Measurements from ENCODE around the gene SCNN1B. TPM values are rescaled to one million over a fixed set of nuclear protein-coding genes. Genes with fewer than 3 reads are reported as not detected.

The SCNN1B gene
- total and polyA plus RNA-seq, 8 donors, result 0.47 to 2.3 (median 1.0) TPM

DNA sequence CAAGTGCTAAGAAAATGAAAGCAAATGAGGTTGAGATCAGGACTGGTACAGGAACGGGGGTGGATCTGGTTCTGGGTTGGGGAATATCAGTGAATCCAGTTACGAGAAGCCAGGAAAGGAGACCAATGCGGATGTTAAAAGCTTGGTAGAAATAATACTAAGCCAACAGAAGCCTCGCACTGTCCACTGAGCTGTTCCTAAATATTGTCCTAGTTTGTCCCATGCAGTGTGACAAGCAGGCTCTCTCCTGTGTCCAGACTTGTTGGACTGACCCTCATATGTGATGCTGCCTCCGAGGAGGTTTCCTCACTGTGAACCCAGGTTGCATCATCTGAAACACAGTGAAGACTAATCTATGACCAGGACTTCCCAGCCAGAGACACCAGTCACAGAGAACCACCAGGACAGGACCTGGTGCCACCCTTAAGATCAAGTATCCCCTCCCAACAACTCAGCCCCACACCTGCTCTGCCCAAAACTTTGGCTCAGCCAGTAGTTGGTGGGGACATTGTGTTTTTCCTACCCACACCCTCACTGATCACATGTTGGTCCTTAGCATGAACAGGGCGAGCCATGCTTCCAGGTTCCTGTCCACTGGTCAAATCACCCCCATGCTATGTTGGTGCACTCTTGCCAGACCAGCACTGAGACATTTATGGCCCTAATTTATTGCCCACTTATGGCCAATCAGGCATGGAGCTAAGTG, 32.7 kb upstream of the SCNN1B start:
- H3K4me1 ChIP-seq, result no peaks in the 10 kb centered on the region
- TF ChIP-seq, protein P1, sequence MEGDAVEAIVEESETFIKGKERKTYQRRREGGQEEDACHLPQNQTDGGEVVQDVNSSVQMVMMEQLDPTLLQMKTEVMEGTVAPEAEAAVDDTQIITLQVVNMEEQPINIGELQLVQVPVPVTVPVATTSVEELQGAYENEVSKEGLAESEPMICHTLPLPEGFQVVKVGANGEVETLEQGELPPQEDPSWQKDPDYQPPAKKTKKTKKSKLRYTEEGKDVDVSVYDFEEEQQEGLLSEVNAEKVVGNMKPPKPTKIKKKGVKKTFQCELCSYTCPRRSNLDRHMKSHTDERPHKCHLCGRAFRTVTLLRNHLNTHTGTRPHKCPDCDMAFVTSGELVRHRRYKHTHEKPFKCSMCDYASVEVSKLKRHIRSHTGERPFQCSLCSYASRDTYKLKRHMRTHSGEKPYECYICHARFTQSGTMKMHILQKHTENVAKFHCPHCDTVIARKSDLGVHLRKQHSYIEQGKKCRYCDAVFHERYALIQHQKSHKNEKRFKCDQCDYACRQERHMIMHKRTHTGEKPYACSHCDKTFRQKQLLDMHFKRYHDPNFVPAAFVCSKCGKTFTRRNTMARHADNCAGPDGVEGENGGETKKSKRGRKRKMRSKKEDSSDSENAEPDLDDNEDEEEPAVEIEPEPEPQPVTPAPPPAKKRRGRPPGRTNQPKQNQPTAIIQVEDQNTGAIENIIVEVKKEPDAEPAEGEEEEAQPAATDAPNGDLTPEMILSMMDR (IDR thresholded peaks at IDR 0.05), result no peak
- no peaks in the 10 kb centered on the region for H3K9me3 ChIP-seq
- ATAC-seq (no peak), DNase-seq (no peak), FAIRE-seq (no peak)
- no peak overlapping the region for H3K27ac ChIP-seq
- no peaks in the 10 kb centered on the region for H3K27me3 ChIP-seq
- H3K36me3 ChIP-seq, result no peaks in the 10 kb centered on the region
- no peak overlapping the region for H3K4me3 ChIP-seq
- WGBS, 2 donors, result 83 to 87% methylated on average over 6 of the region's 6 CpGs
- intact Hi-C loops (cut with DNase I), result no loop called here

DNA sequence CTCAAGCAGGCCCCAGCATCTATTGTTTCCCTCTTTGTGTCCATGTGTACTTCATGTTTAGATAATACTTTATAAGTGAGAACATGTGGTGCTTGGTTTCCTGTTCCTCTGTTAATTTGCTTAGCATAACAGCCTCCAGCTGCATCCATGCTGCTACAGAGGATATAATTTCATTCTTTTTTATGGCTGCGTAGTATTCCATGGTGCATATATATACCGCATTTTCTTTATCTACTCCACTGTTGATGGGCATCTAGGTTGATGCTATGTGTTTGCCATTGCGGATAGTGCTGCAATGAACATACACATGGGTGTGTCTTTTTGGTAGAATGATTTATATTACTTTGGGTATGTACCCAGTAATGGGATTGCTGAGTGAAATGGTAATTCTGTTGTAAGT, 31.4 kb upstream of the SCNN1B start:
- Histone ChIP-seq H3K27ac (no peak overlapping the region), H3K27me3 (no peaks in the 10 kb centered on the region), H3K4me3 (no peak overlapping the region), H3K9me3 (no peaks in the 10 kb centered on the region), H3K4me1 (no peaks in the 10 kb centered on the region), H3K36me3 (no peaks in the 10 kb centered on the region)
- no peak for FAIRE-seq
- TF ChIP-seq, protein P1 (IDR thresholded peaks at IDR 0.05), result no peak
- ATAC-seq, result no peak
- 83 to 91% methylated on average over 3 of the region's 3 CpGs for WGBS, 2 donors
- intact Hi-C loops (cut with DNase I), result no loop called here
- no peak for DNase-seq

DNA sequence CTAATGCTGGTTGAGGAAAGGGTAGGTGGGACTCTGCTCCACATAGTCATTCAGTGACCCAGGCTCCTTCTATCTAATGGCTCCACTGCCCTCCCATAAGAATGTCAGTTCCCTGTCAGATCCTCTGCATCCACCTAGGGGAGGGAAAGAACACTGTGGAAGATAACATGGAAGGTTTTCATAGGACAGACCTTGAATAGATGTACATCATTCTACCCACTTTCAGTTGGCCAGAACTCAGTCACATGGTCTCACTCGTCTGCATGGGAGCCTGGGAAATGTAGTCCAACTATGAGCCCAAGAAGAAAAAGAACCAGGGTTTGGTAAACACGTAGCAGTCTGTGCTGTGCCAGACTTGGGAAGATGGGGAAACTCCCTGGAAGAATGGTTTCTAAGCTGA, 27.1 kb upstream of the SCNN1B start:
- FAIRE-seq (no peak), ATAC-seq (no peak), DNase-seq (no peak)
- Histone ChIP-seq H3K4me3 (no peak overlapping the region), H3K4me1 (no peaks in the 10 kb centered on the region), H3K27ac (no peak overlapping the region), H3K9me3 (no peaks in the 10 kb centered on the region), H3K27me3 (no peaks in the 10 kb centered on the region), H3K36me3 (no peaks in the 10 kb centered on the region)
- intact Hi-C loops (cut with DNase I), result no loop called here
- TF ChIP-seq, protein P1 (IDR thresholded peaks at IDR 0.05), result no peak
- WGBS, 2 donors, result 30 to 53% methylated on average over 2 of the region's 2 CpGs

DNA sequence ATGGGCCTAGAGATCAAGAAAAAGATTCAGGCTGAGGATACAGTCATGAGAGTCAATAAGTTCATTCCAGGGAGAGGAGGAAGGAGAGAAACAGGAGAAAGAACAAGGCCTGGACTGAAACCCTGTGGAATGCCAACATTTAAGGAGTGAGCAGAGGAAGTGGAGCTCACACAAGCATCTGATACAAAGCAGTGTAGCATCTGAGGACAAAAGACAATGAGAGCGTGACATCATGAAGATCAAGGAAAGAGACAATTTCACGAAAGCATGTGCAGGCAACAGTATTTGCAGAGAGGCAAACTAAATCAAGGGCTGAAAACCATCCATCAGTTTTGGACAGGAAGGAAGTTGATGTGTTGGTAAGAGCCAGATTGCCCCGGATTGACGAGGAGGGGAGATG, 25.3 kb upstream of the SCNN1B start:
- no peaks in the 10 kb centered on the region for H3K27me3 ChIP-seq
- no peaks in the 10 kb centered on the region for H3K9me3 ChIP-seq
- intact Hi-C loops (cut with DNase I), result no loop called here
- H3K27ac ChIP-seq, result no peak overlapping the region
- WGBS, 2 donors, result 64 to 73% methylated on average over 4 of the region's 4 CpGs
- no peaks in the 10 kb centered on the region for H3K36me3 ChIP-seq
- TF ChIP-seq, protein P1 (IDR thresholded peaks at IDR 0.05), result no peak
- ATAC-seq (no peak), DNase-seq (no peak), FAIRE-seq (no peak)
- H3K4me1 ChIP-seq, result no peaks in the 10 kb centered on the region
- H3K4me3 ChIP-seq, result no peak overlapping the region

DNA sequence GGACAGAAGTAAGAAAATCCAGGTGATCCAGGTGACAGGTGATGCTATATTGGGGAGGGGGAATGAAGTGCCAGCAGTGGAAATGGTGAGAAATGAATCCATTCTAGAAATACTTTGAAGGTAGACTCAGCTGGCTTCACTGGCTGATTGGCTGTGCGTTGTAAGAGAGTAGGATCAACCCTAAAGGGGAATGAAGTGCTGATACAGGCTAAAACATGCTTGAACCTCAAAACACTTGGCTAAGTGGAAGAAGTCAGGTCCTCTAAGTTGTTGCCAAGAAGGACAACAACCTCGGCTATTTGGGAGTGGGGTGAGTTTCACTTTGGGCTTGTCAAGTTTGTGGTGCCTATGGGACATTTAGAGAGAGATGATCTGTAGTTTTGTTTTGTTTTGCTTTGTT, 24.1 kb upstream of the SCNN1B start:
- no peak for FAIRE-seq
- ATAC-seq, result no peak
- Histone ChIP-seq H3K4me3 (no peak overlapping the region), H3K36me3 (no peaks in the 10 kb centered on the region), H3K9me3 (no peaks in the 10 kb centered on the region), H3K4me1 (no peaks in the 10 kb centered on the region), H3K27me3 (no peaks in the 10 kb centered on the region), H3K27ac (no peak overlapping the region)
- 54 to 63% methylated on average over 2 of the region's 2 CpGs for whole genome bisulfite sequencing, 2 donors
- intact Hi-C loops (cut with DNase I), result no loop called here
- DNase-seq, result no peak
- TF ChIP-seq, protein P1 (IDR thresholded peaks at IDR 0.05), result no peak

Measured in pancreas (tissue), 10 donors.